Heart left ventricle (tissue), 13 donors: ENCODE measurements around the gene GOLGA3.

Source experiments
- CTCF ChIP-seq, 12 donors: fragments of 200-600 bp; sonication (generic) in 4 of 12; IDR thresholded peaks; one replicate each; pipeline versions ENCODE4 v1.5.0 to v1.8.0; 2018 to 2022; ENCODE audit warnings: antibody characterized with exemption in 12 of 12, mild to moderate bottlenecking in 5 of 12
- POLR2A ChIP-seq, 2 donors: fragments of 450-650 bp; IDR thresholded peaks; one replicate each; pipeline ENCODE4 v1.6.1; 2017; ENCODE audit warnings: antibody characterized with exemption in 2 of 2, mild to moderate bottlenecking in 2 of 2, moderate library complexity in 2 of 2
- donor health status: ischemic (EF 13 %, LVEDD 7.1; RV severe dilation, severe dysfunction).
- donor health status: DM: no; HTN: yes; CAD: no.
- donor health status: DM: no; HTN: no; CAD: no.
- donor health status: ischemic (EF 25% LVEDD 6.9; RV normal size, moderate dysfunction).
- donor health status: ischemic (EF 25% LVEDD 5.7; RV mildly dilated, moderate dysfunction).
- donor health status: ischemic (EF 35%, LVEDD 5.7; RV mildly dilated, moderate dysfunction).
- donor health status: nonischemic (EF 11% LVEDD 7.7; RV severe dilation, severe dysfunction).
- donor health status: DM: yes; HTN: yes; CAD: no.
- donor health status: PGD.
- donor health status: ischemic (EF 29% LVEDD 5.4; RV normal size, mild dysfunction).
- donor health status: nonischemic (EF 23%, LVEDD 6.1; RV moderate dilation, normal function).

- TF ChIP-seq POLR2A (IDR thresholded peaks at IDR 0.05) (no peak), CTCF (IDR thresholded peaks at IDR 0.05) (no peak)
Measured at GRCh38 chr12:132836795-132837331, 8.2 kb upstream of the GOLGA3 start.
